HEK293T (cell line): ENCODE data around the gene RDH14.

Experiments used
- CTBP1 ChIP-seq: fragments of 450-650 bp; IDR thresholded peaks from 2 replicates; pipeline ENCODE4 v1.6.1; 2016; ENCODE audit warnings: borderline replicate concordance
- ELF4 ChIP-seq: fragments of 450-650 bp; IDR thresholded peaks from 2 replicates; pipeline ENCODE4 v1.6.1; 2017; ENCODE audit warnings: antibody characterized with exemption
- FOXA1 ChIP-seq: fragments of 450-650 bp; IDR thresholded peaks from 2 replicates; pipeline ENCODE4 v1.6.1; 2016; ENCODE audit warnings: mild to moderate bottlenecking
- FOXM1 ChIP-seq: fragments of 450-650 bp; IDR thresholded peaks from 2 replicates; pipeline ENCODE4 v1.6.1; 2017; ENCODE audit warnings: mild to moderate bottlenecking, borderline replicate concordance
- NFRKB ChIP-seq: fragments of 450-650 bp; IDR thresholded peaks from 2 replicates; pipeline ENCODE4 v1.6.1; 2016; ENCODE audit warnings: mild to moderate bottlenecking, moderate library complexity
- SP1 ChIP-seq: fragments of 450-650 bp; IDR thresholded peaks from 2 replicates; pipeline ENCODE4 v1.6.1; 2017

DNA sequence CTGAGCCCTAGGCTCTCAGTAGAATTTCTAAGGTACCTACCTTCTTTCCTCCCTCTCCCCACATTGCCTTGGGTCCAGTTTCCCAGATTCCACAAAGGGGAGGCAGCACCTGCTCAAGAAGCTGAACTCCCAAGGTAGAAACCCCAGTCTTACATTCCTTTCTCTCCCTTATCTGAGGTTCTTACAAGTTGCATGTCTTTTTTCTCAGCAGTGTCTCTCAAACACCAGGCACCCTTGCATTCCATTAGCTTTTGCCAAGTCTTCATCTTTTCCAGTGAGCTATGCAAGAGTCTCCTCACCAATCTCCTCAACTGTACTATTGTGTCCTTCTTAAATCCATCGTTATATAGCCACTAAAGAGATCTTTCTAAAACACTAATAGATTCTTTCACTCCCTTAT is 33.0 kb upstream of the RDH14 start:
- TF ChIP-seq CTBP1 (no peak), FOXM1 (no peak), SP1 (no peak), ELF4 (no peak), FOXA1 (no peak), NFRKB (no peak)
